A673 (cell line): ENCODE results near the gene PNMT.

ENCODE experiments used
- CTCF ChIP-seq: fragments of 300-800, 200-600 bp; sonication (generic); conservative IDR thresholded peaks from 2 replicates; pipeline ENCODE4 v1.5.1; 2017; ENCODE audit warnings: low read depth, mild to moderate bottlenecking, antibody characterized with exemption, low read length, moderate library complexity, mixed read lengths
- EZH2 ChIP-seq: fragments of 200-600 bp; sonication (generic); IDR thresholded peaks from 2 replicates; pipeline ENCODE4 v1.6.1; 2017; ENCODE audit warnings: borderline replicate concordance, low read depth, mild to moderate bottlenecking, mixed read lengths, antibody characterized with exemption, low read length; ENCODE audit not compliant: poor library complexity, severe bottlenecking

GRCh38 chr17:39664581-39665561 lies 3.4 kb upstream of the PNMT start, which contains the start of gene TCAP:
- TF ChIP-seq CTCF = no peak
- TF ChIP-seq EZH2 = no peak
